CD4-positive, alpha-beta T cell (primary cell): Measurements from ENCODE around the gene SPECC1. TPM values are rescaled to one million over a fixed set of nuclear protein-coding genes. Genes with fewer than 3 reads are reported as not detected.
"Not testable (repeated sequence)": the region's sequence is repeated elsewhere in the genome, so short reads cannot be mapped to it uniquely, and the experiment has no call there.

Experiments
- ATAC-seq: fragments of 200-7000 bp; cut with Tn5 transposase; one replicate; pipeline ENCODE4 v1.10.0; 2022; ENCODE audit warnings: mild to moderate bottlenecking; ENCODE audit not compliant: poor library complexity
- CTCF ChIA-PET: fragments of 350-600 bp; sonication (Branson Sonifier 250); formaldehyde crosslinking; loops from one replicate; lab custom pipeline; 2021; ENCODE audit warnings: antibody characterized with exemption, inconsistent platforms; lab: Charles Lee
- POLR2A ChIA-PET: fragments of 350-600 bp; sonication (Branson Sonifier 250); formaldehyde crosslinking; loops from one replicate; lab custom pipeline; 2021; ENCODE audit warnings: antibody characterized with exemption, inconsistent platforms; lab: Charles Lee
- DNase-seq, 14 experiments: peaks; one replicate each; pipeline ENCODE4 v3.0.0-alpha.2; 2013 to 2020; ENCODE audit warnings: mixed read lengths in 2 of 14
- H3K27ac ChIP-seq, 2 donors: one replicate each; pipeline versions ENCODE4 v1.5.1 to v1.7.0; 2013; ENCODE audit warnings: low read length in 2 of 2, low read depth in 1 of 2, mild to moderate bottlenecking in 1 of 2
- H3K27me3 ChIP-seq, 2 experiments: 1 replicate in 1 of 2; 2 replicates in 1 of 2; pipeline versions ENCODE4 v1.6.1 to v1.7.0; 2013; ENCODE audit warnings: low read length in 2 of 2, control low read depth in 1 of 2, mild to moderate bottlenecking in 1 of 2, moderate library complexity in 1 of 2; ENCODE audit not compliant: insufficient read depth in 2 of 2, control insufficient read depth in 1 of 2
- H3K36me3 ChIP-seq: one replicate; pipeline ENCODE4 v1.6.1; 2013; ENCODE audit warnings: low read length, control low read depth; ENCODE audit not compliant: insufficient read depth
- H3K4me1 ChIP-seq: one replicate; pipeline ENCODE4 v1.6.1; 2013; ENCODE audit warnings: low read length, control low read depth; ENCODE audit not compliant: insufficient read depth
- H3K4me3 ChIP-seq: one replicate; pipeline ENCODE4 v1.5.1; 2013; ENCODE audit warnings: mild to moderate bottlenecking, low read length, moderate library complexity
- H3K9me3 ChIP-seq, 2 experiments: 1 replicate in 1 of 2; 2 replicates in 1 of 2; pipeline versions ENCODE4 v1.6.1 to v1.7.0; 2013; ENCODE audit warnings: low read length in 2 of 2, mild to moderate bottlenecking in 2 of 2, control low read depth in 1 of 2, moderate library complexity in 1 of 2; ENCODE audit not compliant: control insufficient read depth in 1 of 2, insufficient read depth in 1 of 2
- H3K27ac Mint-ChIP-seq: one replicate; pipeline ENCODE4 v1.8.0; 2020; ENCODE audit warnings: mixed read lengths
- H3K27me3 Mint-ChIP-seq: one replicate; pipeline ENCODE4 v1.8.0; 2021; ENCODE audit warnings: mixed read lengths
- H3K36me3 Mint-ChIP-seq: one replicate; pipeline ENCODE4 v1.8.0; 2021; ENCODE audit warnings: low read depth, mixed read lengths
- H3K4me1 Mint-ChIP-seq: one replicate; pipeline ENCODE4 v1.8.0; 2021; ENCODE audit warnings: low read depth, mixed read lengths
- H3K4me3 Mint-ChIP-seq: one replicate; pipeline ENCODE4 v1.8.0; 2020; ENCODE audit warnings: mild to moderate bottlenecking, mixed read lengths
- H3K9me3 Mint-ChIP-seq: one replicate; pipeline ENCODE4 v1.8.0; 2020; ENCODE audit warnings: mixed read lengths
- CTCF ChIP-seq: fragments of 200-600 bp; IDR thresholded peaks from one replicate; pipeline ENCODE4 v1.8.0; 2022; ENCODE audit warnings: antibody characterized with exemption, mild to moderate bottlenecking
- intact Hi-C, 2 experiments: fragments of 100-400 bp; cut with DNase I in 1 of 2; cut with micrococcal nuclease in 1 of 2; formaldehyde crosslinking; loops; one replicate each; pipeline versions ENCODE4 v1.15.1 to v1.9.0; 2023 to 2025; cut with DNase I, micrococcal nuclease
- total RNA-seq, 174 experiments: library from RNA in 2 of 174; stranded (reverse) in 2 of 174; gene quantifications; one replicate each; pipeline ENCODE4 v1.2.3 and lab custom pipeline; 2021 to 2026

Gene SPECC1
- total RNA-seq, 2 experiments from 2014 or later = 4.3 to 4.4 TPM

GRCh38 chr17:20320535-20321229 lies 311.5 kb downstream of the SPECC1 start:
- not testable (repeated sequence) for H3K4me1 Mint-ChIP-seq, H3K27ac Mint-ChIP-seq, H3K9me3 Mint-ChIP-seq, H3K4me3 ChIP-seq, H3K27me3 Mint-ChIP-seq, H3K36me3 ChIP-seq, H3K27me3 ChIP-seq, H3K4me1 ChIP-seq, H3K9me3 ChIP-seq, H3K36me3 Mint-ChIP-seq, H3K27ac ChIP-seq
- peak overlapping the region; percentile 20 for H3K4me3 Mint-ChIP-seq
- peak; percentile 95 for ATAC-seq
- TF ChIP-seq CTCF = peak; percentile 94
- ChIA-PET CTCF (interaction anchor here (1.1 to 2.0 kb wide), 2 partner anchors 93 to 200 kb away, joined by 3 to 23 read pairs; no protein-coding TSS in a partner anchor), POLR2A (interaction anchor here (0.9 kb wide), 1 partner anchor 94 kb away, joined by 4 read pairs; no protein-coding TSS in a partner anchor)
- peak; percentile 68 to 90 (median 80) for DNase-seq
- intact Hi-C loops = loop anchor here (1.0 kb wide), 2 partner anchors 94 to 199 kb away; no protein-coding TSS in a partner anchor

- ChIA-PET POLR2A (interaction anchor here (0.9 kb wide), 1 partner anchor 95 kb away, joined by 4 read pairs; no protein-coding TSS in a partner anchor), CTCF (interaction anchor here (1.1 to 2.0 kb wide), 2 partner anchors 94 to 201 kb away, joined by 3 to 23 read pairs; no protein-coding TSS in a partner anchor)
- H3K9me3 ChIP-seq, H3K4me1 Mint-ChIP-seq, H3K27me3 ChIP-seq, H3K4me3 Mint-ChIP-seq, H3K36me3 Mint-ChIP-seq, ATAC-seq, H3K27me3 Mint-ChIP-seq, H3K27ac Mint-ChIP-seq, H3K4me1 ChIP-seq, intact Hi-C loops, H3K36me3 ChIP-seq, H3K27ac ChIP-seq, H3K9me3 Mint-ChIP-seq, H3K4me3 ChIP-seq: not testable (repeated sequence)
- DNase-seq = peak in 1 of 14 experiments; percentile 30
These were observed 312.2 kb downstream of the SPECC1 start for GRCh38 chr17:20321357-20321756.

- H3K36me3 ChIP-seq, H3K27ac ChIP-seq, H3K4me3 Mint-ChIP-seq, H3K27me3 Mint-ChIP-seq, H3K27me3 ChIP-seq, H3K27ac Mint-ChIP-seq, POLR2A ChIA-PET, H3K4me1 Mint-ChIP-seq, DNase-seq, H3K9me3 Mint-ChIP-seq, H3K4me1 ChIP-seq, CTCF ChIA-PET, ATAC-seq, H3K9me3 ChIP-seq, H3K4me3 ChIP-seq, H3K36me3 Mint-ChIP-seq, intact Hi-C loops: not testable (repeated sequence)
These were observed 318.6 kb downstream of the SPECC1 start for GRCh38 chr17:20327739-20328138.

- DNase-seq, POLR2A ChIA-PET, H3K27me3 ChIP-seq, H3K4me1 ChIP-seq, H3K9me3 ChIP-seq, H3K27ac Mint-ChIP-seq, H3K27me3 Mint-ChIP-seq, ATAC-seq, H3K4me3 Mint-ChIP-seq, H3K4me3 ChIP-seq, CTCF ChIA-PET, H3K36me3 ChIP-seq, H3K4me1 Mint-ChIP-seq, H3K36me3 Mint-ChIP-seq, H3K27ac ChIP-seq, intact Hi-C loops, H3K9me3 Mint-ChIP-seq: not testable (repeated sequence)
These were observed 342.2 kb downstream of the SPECC1 start for GRCh38 chr17:20351405-20351804.

- CTCF ChIA-PET, H3K4me1 Mint-ChIP-seq, H3K27ac Mint-ChIP-seq, POLR2A ChIA-PET, H3K9me3 ChIP-seq, H3K36me3 ChIP-seq, intact Hi-C loops, DNase-seq, H3K9me3 Mint-ChIP-seq, H3K4me3 Mint-ChIP-seq, H3K27ac ChIP-seq, H3K4me3 ChIP-seq, H3K27me3 Mint-ChIP-seq, H3K4me1 ChIP-seq, H3K27me3 ChIP-seq, ATAC-seq, H3K36me3 Mint-ChIP-seq: not testable (repeated sequence)
These were observed 343.4 kb downstream of the SPECC1 start for GRCh38 chr17:20352567-20352966.

GRCh38 chr17:20363846-20364245 lies 354.7 kb downstream of the SPECC1 start:
- H3K9me3 Mint-ChIP-seq, H3K4me3 Mint-ChIP-seq, H3K27ac Mint-ChIP-seq, H3K4me3 ChIP-seq, DNase-seq, POLR2A ChIA-PET, H3K9me3 ChIP-seq, intact Hi-C loops, H3K27me3 Mint-ChIP-seq, H3K4me1 Mint-ChIP-seq, CTCF ChIA-PET, H3K4me1 ChIP-seq, H3K27ac ChIP-seq, ATAC-seq, H3K36me3 Mint-ChIP-seq, H3K27me3 ChIP-seq, H3K36me3 ChIP-seq: not testable (repeated sequence)
